NB4 (cell line): ENCODE results near the gene MRPL23.

ENCODE experiments used
- DNase-seq: peaks from one replicate; pipeline ENCODE4 v3.0.0; 2010; ENCODE audit warnings: low read depth
- H3K4me3 ChIP-seq: one replicate; pipeline ENCODE4 v1.5.1; 2011; ENCODE audit warnings: mild to moderate bottlenecking, low read depth, low read length, moderate library complexity
- MYC ChIP-seq: IDR thresholded peaks from 2 replicates; pipeline ENCODE4 v1.6.1; 2011; ENCODE audit warnings: low read depth, low read length
- POLR2A ChIP-seq: IDR thresholded peaks from 2 replicates; pipeline ENCODE4 v1.6.1; 2011; ENCODE audit warnings: mild to moderate bottlenecking; ENCODE audit not compliant: insufficient read length; ENCODE audit errors: extremely low read depth
- TF ChIP-seq, protein P1 (sequence below): IDR thresholded peaks from 2 replicates; pipeline ENCODE4 v1.6.1; 2011; ENCODE audit warnings: low read depth, low read length
- TF ChIP-seq, protein P2 (sequence below): IDR thresholded peaks from one replicate; pipeline ENCODE4 v1.5.1; 2012; ENCODE audit warnings: low read depth, low read length

MRPL23 gene

GRCh38 chr11:1908618-1909017 is 38.5 kb upstream of the MRPL23 start:
- no peak for DNase-seq
- no peak overlapping the region for H3K4me3 ChIP-seq
- TF ChIP-seq, protein P1, sequence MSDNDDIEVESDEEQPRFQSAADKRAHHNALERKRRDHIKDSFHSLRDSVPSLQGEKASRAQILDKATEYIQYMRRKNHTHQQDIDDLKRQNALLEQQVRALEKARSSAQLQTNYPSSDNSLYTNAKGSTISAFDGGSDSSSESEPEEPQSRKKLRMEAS, result no peak
- TF ChIP-seq POLR2A (no peak), MYC (no peak)
- TF ChIP-seq, protein P2, sequence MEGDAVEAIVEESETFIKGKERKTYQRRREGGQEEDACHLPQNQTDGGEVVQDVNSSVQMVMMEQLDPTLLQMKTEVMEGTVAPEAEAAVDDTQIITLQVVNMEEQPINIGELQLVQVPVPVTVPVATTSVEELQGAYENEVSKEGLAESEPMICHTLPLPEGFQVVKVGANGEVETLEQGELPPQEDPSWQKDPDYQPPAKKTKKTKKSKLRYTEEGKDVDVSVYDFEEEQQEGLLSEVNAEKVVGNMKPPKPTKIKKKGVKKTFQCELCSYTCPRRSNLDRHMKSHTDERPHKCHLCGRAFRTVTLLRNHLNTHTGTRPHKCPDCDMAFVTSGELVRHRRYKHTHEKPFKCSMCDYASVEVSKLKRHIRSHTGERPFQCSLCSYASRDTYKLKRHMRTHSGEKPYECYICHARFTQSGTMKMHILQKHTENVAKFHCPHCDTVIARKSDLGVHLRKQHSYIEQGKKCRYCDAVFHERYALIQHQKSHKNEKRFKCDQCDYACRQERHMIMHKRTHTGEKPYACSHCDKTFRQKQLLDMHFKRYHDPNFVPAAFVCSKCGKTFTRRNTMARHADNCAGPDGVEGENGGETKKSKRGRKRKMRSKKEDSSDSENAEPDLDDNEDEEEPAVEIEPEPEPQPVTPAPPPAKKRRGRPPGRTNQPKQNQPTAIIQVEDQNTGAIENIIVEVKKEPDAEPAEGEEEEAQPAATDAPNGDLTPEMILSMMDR, result no peak

DNA sequence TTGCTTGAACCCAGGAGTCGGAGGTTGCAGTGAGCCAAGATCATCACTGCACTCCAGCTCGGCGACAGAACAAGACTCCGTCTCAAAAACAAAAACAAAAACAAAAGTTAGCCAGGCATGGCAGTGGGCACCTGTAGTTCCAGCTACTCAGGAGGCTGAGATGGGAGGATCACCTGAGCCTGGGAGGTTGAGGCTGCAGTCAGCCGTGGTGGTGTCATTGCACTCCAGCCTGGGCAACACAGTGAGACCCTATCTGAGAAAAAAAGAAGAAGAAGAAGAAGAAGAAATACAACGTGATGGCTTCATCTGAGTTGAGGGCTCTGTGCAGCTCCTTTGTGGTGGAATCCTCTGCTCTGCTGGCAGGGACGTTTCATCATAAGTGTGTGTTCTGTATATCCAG is 37.6 kb upstream of the MRPL23 start:
- no peak overlapping the region for H3K4me3 ChIP-seq
- TF ChIP-seq, protein P1, result no peak
- TF ChIP-seq POLR2A, result no peak
- TF ChIP-seq MYC, result no peak
- no peak for DNase-seq

- no peak for TF ChIP-seq POLR2A
- TF ChIP-seq, protein P1, result no peak
- no peak for TF ChIP-seq MYC
- TF ChIP-seq, protein P2, result no peak
- no peak overlapping the region for H3K4me3 ChIP-seq
- peak; percentile 41 for DNase-seq
Observed at GRCh38 chr11:1912289-1912878, 34.7 kb upstream of the MRPL23 start.

- TF ChIP-seq, protein P1, result no peak
- TF ChIP-seq, protein P2, result no peak
- TF ChIP-seq POLR2A, result no peak
- no peak overlapping the region for H3K4me3 ChIP-seq
- DNase-seq, result no peak
Observed at GRCh38 chr11:1913271-1914060, 33.7 kb upstream of the MRPL23 start.

GRCh38 chr11:1915795-1916131 is 31.4 kb upstream of the MRPL23 start:
- TF ChIP-seq POLR2A (no peak), MYC (no peak)
- TF ChIP-seq, protein P1, result no peak
- TF ChIP-seq, protein P2, result no peak
- no peak overlapping the region for H3K4me3 ChIP-seq
- no peak for DNase-seq

- DNase-seq, result peak; percentile 38
- H3K4me3 ChIP-seq, result no peak overlapping the region
- no peak for TF ChIP-seq MYC
- TF ChIP-seq POLR2A, result no peak
- TF ChIP-seq, protein P2, result no peak
- TF ChIP-seq, protein P1, result no peak
Observed at GRCh38 chr11:1916132-1916985, 30.8 kb upstream of the MRPL23 start.
